LoVo (cell line): ENCODE measurements around the gene CLIC3.
A peak's percentile ranks its signal among the peaks of the same experiment; 100 is the strongest.

Experiments
- DNase-seq: peaks from one replicate; pipeline ENCODE4 v3.0.0-alpha.2; 2016; ENCODE audit warnings: low spot score

Gene CLIC3

DNA sequence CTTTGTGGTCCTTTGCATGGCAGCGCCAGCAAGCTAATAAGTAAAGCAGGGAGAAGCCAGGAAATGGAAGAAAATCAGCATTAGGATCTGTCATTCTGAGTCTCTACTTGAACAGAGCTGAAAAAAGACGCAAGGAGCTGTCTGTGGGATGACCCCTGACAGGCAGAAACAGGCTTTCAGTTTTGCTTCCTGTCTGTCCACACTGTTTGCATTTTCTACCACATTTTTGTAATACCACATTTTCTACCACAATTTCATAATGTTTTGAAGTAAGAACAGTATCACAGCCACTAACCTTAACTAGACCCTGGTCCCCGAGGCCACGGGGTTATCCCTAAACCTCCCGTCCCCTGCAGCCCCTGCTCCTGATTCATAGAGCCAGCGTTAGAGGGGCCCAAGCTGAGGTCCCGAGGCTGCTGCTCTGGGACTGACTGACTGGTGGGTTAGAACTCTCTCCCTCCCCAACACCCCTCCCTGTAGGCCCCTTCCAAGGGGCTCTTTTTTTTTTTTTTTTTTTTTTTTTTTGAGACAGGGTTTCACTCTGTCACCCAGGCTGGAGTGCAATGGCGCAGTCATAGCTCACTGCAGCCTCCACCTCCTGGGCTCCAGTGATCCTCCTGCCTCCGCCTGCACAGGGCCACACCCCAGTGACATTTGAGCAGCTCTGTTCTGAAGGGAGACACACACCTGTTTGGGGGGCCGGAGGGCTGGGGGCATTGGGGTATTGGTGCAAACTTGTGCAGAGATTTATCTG lies 4.0 kb upstream of the CLIC3 start:
- no peak for DNase-seq

DNA sequence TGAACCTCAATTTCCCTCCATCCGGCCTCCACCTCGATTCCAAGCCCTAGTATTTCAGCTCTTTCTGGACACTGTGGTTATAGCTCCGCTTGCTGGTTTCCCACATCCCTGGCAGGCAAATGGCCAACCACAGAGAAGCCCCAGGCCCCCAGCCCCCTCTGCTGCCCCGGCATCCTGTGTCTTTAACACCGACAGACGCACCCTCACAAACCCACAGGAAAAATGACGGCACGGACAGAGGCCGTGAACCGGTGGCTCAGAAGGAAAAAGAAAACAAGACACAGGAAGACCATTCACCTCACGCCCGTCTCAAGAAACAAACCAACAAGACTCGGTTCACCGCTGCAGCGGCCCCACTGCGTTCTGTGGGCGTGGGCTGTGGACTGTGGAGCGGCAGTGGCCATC lies 1.5 kb upstream of the CLIC3 start:
- DNase-seq = no peak

DNA sequence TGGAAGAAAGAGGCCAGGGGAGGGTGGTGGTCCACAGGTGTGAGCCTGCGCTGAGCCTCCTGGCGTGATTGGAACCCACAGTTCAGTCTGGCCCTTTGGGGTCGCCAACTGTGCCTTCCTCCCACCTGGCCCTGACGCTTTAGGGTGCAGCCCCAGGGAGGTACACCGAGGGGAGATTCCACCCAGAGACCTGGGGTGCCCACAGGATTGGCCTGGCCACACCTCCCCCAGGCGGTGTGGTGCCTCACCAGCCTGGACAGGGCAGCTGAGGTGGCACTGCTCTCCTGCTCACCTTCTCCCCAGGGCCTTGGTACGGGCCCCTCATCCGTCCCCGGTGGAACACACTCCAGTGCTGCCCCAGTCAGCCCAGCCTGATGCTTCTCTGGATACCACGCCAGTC lies 1.0 kb upstream of the CLIC3 start:
- no peak for DNase-seq

DNA sequence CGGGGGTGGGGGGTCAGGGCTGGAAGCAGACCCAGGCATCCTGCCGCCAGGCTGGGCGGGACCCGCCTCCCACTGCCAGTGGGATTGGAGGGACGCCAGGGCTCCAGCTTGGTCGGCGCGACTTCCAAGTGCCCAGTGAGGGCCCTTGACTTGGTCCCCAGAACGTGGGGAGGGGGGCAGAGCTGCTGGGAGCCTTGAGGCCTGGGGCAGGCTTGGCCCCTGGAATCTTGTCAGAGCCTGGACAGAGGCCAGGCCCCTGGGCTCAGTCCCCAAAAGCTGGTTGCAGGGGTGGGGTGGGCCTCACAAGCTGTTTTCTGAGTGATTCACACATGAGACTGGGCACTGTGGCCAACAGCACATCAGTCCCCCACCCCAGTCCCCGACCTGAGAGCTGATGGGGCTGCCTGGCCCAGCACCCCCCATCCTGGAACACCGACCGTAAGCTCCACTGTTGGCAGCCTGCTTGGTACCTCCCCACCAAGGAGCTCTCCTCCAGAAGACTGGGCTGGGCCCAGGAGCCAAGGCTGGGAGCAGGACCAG lies 526 bp downstream of the CLIC3 start:
- DNase-seq = peak; percentile 13

DNA sequence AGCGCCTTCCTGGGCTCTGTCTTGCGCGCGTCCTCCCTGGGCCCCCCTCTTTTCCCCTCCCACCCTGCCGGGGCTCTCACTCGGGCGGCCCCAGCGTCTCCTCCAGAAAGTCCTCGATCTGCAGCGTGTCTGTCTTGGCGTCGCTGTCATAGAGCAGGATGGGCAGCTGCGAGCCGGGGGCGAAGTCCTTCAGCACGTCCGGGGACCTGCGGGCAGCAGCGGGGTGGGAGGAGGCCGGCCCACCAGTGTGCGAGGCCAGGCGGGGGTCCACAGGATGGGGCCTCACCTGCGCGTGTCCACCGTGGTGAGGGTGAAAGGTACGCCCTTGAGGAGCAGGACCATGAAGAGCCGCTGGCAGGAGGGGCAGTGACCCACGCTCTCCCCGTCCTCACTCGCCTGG lies 1.0 kb downstream of the CLIC3 start:
- no peak for DNase-seq

DNA sequence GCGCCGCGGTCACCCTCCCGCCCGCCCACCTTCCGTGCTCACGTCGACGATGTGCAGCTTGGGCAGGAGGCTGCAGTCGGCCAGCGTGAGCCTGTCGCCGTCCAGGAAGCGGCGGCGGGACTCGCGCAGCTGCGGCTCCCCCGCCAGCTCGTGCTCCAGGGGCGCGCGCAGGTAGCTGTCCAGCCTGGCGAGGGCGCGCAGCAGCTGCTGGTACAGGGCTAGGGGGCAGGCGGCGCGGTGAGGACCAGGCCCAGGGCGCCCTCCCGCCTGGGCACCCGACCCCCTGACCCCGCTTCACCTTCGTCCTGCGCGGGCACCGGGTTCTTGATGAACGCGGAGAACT lies 1.5 kb downstream of the CLIC3 start:
- no peak for DNase-seq

DNA sequence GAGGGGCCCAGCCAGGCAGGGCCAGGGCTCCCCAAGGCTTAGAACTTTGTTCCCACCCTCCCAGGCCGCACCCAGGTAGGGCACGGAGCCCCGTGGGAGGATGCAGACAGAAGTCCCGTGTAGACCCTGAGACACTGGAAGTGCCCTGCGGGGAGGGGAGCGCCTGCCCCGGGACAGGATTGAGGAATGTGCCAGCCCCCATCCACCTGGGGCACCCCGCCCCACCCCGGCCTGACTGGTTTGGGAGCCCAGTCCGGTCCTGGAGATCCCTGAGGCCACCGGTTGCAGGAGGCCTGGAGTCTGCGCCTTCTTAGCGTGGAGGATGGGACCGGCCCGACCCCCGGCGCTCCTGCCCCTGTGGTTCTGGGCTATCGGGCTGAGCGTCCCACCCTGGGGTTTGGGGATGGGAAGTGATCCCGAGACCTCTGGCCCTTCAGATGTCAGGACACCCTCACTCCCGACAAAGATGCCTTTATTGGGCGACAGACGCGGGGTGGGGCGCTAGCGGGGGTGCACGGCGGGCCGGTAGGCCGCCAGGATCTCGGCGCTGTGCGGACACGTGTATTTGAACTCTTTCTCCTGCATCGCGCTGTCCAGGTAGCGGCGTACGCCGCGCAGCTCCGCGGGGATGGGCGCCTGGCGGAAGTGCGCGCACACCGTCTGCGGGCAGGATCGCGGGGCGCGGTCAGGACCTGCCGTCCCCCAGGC lies 2.0 kb downstream of the CLIC3 start:
- DNase-seq = no peak

DNA sequence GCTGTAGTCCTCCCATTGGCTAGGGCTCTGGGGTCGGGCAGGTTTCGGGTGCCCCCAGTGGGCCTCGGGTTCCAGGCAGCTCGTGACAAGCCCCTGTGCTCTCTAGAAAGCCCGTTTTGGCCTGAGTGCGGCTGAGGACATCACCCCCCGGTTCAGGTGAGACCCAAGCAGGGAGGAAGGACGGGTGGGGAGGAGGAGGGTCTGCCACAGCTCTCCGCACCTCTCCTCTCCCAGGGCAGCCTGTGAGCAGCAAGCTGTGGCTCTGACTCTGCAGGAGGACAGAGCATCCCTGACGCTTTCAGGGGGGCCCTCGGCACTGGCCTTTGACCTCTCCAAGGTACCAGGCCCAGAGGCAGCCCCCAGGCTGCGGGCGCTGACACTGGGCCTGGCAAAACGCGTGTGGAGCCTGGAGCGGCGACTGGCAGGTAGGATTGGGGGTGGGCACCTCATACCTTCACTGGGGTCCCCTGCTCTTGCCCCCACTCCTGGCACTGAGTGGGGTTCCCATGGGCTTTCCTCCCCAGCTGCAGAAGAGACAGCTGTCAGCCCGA lies 3.5 kb downstream of the CLIC3 start:
- no peak for DNase-seq

DNA sequence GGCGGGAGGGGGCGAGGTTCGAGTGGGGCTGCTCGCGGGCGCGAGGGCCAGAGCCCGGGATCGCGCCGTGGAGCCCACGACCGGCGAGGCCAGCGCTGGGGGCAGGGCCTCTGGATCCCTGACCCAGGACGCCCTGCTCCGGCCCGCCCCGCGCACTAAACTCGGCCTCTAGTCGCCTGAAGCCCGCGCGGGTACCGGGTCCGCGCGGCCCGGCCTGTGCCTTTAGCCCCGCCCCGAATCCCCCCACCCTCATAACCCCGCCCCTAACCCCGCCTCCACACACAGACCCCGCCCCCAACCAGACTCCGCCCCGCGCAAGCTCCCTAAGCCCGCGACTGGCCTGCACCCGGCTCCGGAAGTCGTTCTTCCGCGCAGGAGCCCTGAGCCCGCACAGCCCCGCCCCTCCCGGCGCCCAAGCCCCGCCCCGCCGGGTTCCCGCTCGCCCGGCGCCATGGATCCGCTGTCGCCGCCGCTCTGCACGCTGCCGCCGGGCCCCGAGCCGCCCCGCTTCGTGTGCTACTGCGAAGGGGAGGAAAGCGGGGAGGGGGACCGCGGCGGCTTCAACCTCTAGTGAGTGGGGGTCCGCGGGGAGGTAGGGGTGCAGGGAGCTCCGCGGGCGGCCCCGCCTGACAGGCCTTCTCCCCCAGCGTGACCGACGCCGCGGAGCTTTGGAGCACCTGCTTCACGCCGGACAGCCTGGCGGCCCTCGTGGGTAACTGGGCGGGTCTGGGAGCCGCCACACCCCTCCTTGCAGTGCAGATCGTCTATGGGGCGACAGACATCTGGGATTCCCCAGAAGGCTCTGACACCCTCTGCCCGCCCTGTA lies 4.2 kb downstream of the CLIC3 start, which contains the start of gene PAXX:
TSS of gene PAXX (plus strand) at position 430 of the 826 bp plus-strand sequence. CDS start at position 452, 22 bp downstream.
- DNase-seq = peak; percentile 92

DNA sequence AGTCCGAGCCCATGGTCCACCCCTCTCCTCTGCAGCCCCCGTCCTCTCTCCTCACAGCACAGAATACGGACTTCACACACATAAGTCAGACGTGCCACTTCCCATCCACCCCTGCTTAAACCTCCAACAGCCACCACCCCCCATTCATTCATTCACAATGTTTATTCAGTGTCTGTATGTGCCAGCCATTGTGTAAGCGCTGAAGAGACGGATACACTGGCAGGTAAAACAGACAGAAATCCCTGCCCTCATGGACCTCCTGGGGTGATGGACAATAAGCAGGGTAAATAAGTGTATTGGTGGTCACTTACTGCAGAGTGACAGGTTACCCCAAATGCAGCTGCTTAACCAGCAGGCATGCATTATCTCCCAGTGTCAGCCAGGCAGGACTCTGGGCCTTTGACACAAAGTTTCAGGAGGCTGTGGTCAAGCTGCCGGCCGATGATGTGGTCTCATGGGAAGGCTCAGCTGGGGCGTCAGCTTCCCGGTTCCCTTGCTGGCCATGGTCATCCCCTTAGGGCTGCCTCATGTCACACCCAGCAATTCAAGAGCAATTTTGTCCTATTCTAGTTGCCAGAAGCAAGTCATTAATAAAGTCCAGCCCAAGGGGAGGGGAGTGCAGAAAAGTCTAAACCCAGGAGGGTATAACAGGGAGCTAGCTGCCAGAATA lies 6.0 kb downstream of the CLIC3 start:
- DNase-seq = no peak

DNA sequence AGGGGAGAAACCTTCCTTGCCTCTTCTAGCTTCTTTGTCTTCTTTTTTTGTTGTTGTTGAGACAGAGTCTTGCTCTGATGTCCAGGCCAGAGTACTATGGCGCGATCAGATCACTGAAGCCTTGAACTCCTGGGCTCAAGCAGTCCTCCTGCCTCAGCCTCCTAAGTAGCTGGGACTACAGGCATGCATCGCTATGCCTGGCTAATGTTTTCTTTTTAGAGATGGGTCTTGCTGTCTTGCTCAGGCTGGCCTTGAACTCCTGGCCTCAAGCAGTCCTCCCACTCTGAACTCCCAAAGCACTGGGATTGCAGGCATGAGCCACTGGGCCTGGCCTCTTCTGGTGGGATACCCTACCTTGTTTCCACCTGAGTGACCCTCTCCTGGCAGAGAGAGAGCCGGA lies 7.5 kb downstream of the CLIC3 start:
- no peak for DNase-seq

DNA sequence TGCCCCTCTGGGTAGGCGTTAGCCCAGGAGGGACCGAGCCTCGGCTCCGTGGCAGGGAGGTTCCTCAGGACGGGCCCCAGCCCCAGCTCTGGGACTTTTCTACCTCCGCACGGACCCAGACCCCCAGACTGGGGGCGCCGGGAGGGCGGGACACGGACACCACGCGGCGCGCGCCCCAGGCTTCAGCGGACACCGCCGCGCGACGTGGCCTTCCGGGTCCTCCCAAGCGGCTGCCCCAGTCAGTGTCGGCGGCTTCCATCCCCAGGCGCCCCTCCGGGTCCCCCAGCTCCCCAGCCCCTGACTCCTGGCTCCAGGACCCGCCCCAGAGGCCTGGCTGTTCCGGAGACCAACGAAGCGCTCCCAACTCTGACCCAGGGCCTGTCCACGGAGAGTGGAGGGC lies 10.5 kb downstream of the CLIC3 start:
- DNase-seq = no peak

DNA sequence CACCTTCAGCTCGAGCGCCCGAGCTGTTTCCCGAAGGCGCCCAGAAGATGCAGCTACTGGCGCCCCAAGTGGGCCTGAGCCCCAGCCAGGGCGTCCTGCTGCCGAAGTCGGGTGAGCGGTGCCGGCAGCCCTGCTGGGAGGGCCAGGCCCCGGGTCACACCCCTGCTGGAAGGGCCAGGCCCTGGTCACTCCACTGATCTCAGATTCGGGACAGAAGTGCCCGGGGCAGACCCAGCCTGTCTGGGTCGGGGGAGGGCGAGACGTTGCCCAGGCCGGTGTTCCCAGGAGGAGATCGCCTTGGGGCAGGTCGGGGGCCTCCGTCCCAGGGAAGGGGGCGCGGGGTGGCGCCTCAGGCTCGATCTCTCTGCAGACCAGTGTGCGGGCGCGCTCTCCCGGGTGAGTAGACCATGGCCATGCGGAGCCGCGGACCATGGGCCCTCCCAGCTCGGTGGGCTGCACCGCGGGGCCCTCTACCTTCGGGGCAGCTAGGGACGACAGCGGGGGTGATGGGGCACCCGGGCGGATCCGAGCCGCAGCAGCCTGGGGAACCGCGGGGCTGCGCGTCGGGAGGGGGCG lies 11.3 kb downstream of the CLIC3 start:
- no peak for DNase-seq

DNA sequence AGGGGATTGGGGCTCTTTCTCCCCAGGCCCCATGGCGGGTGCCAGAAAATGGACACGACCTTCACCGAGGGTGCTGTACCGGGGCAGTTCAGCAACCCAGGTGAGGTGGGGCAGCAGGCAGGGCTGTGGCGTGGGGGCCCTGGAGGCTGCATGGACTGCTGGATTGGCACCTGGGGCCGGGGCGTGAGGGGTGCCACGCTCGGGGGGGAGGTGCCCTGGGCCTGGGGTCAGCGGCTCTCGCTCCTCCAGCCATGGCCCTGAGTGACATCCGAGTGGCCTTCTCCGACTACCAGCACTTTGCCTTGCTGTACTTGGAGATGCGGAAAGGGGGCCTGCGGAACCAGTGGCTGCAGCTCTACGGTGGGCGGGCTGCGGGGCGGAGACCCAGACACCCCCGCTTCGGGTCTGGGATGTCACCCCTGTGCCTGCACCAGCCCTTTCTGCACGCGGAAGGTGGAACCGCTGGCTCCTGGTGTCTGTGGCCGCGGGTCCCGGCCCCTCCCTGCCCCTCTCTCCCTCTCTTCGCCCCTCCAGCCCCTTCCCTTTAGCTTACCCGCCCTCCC lies 11.8 kb downstream of the CLIC3 start:
- DNase-seq = no peak

DNA sequence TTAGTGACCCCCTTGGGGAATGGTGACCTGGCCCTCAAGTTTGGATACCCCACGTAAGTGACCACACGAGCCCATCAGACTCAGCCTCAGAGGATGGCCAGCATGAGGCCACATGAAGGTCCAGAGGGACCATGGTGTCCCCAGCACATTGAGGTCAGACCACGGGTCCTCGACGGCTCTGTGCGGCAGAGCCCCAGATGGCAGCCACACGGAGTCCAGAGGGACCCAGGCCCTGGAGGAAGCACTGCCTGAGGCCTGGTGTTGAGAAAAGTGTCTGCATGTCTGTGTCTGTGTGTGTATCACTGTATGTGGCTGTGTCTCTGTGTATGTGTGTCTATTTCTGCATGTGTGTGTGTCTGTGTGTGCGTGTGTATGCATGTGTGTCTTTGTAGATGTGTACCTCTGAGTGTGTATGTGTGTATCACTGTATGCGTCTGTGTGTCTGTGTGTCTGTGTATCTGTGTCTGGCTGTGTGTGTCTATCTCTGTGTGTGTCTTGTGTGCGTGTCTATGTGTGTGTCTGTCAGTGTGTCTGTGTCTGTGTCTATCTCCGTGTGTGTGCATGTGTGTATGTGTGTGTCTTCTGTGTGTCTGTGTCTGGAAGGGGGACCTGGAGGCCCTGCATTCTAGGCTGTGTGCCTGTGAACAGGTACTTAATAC lies 12.6 kb downstream of the CLIC3 start:
- DNase-seq = no peak

DNA sequence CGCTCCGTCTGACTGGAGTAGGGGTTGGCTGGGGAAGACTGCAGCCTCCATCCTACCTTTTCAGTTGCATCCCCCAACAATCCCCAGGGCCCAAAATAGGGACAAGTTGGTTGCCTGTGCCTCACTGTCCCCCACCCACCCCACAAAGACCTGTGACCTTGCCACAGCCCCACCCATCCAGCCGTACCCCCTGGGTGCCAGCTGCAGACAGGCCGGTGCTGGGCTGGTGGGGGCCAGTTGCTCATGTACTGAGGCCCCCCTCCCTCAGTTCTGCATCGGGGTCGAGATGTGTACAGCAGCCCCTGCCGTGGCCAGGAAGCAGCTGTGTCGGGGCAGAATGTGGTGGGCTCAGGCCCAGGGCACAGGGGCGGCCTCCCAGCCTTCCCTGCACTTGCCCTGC lies 13.2 kb downstream of the CLIC3 start:
- no peak for DNase-seq

DNA sequence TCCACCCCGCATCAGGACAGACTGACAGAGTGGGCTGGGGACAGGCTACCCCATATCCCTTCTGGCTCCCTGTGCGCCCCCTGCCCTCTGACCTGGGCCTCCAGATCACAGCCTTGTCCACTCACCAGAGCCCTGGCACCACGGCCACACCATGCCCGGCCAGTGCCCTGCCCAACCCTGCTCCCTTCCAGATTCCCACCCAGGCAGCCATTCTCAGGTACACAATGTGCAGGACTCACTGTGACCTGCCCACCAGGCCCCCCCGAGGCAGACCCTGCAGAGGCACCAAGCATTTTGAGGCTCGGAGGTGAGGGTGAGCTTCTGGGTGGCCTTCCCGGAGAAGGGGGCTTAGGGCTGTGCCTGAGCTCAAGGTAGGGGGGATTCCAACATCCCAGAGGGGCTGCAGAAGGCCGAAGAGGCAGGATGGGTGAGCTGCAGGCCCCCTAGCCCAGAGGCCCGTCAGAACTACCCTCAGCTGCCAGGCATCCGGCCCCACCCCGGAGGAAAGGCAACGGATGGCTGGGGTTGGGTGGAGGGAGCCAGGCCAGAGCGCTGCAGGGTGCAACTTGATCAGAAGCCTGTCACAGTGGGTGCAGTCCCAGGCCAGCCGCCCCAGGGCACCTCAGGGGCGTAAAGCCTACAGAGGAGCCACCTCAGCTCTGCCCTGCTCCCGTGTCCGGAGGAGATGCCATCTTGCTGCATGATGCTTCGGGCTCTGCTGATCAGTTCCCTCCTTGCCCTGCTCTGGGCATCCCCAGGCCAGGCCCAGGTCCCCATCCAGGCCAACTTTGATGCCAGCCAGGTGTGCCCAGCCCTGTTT lies 13.9 kb downstream of the CLIC3 start, which contains the start of gene LCNL1:
TSS of gene LCNL1 (plus strand) at position 762 of the 820 bp plus-strand sequence. CDS start 594 bp downstream, outside the sequence.
- no peak for DNase-seq

DNA sequence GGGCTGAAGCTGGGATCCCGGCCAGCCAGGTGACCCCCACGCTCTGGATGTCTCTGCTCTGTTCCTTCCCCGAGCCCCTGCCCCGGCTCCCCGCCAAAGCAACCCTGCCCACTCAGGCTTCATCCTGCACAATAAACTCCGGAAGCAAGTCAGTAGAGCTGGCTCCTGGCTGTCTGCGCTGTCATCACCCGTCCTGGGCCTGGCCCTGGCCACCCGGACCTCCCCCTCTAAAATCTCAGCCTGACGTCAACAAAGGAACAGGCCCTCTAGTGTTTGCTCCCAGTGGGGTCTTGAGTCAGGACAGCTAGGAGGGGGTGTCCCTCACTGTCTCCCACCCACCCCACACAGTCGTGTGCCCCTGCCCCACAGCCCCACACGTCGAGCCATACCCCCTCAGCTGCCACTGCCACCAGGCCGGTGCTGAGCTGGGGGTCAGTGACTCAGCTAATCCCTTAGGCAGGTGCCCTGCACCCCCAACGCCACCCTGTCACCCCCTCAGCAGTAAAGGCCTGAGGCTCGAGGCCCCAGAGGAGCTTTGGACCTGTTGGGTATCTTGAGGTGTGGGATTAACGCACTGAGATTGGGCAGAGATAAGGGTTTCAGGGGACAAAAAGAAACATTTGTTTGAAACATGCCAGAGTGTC lies 14.7 kb downstream of the CLIC3 start:
- DNase-seq = no peak
